Fibroblast of the aortic adventitia (primary cell): ENCODE data around the gene RPL22L1. TPM values are rescaled to one million over a fixed set of nuclear protein-coding genes. Genes with fewer than 3 reads are reported as not detected.

Experiments used
- DNase-seq: peaks from one replicate; pipeline ENCODE4 v3.0.0-alpha.2; 2010; ENCODE audit warnings: low read depth
- H3K4me3 ChIP-seq: 2 replicates; pipeline ENCODE4 v1.5.1; 2011; ENCODE audit warnings: low read depth, mild to moderate bottlenecking, control low read depth, low read length, moderate library complexity
- total RNA-seq: library from RNA; depleted of rRNA; stranded (reverse); fragments of >200 nt; gene quantifications from 2 replicates; pipeline ENCODE4 v1.2.3, GENCODE V29; 2012; ENCODE audit warnings: low replicate concordance
- TF ChIP-seq, protein P1 (sequence below): IDR thresholded peaks from 2 replicates; pipeline ENCODE4 v1.5.1; 2011; ENCODE audit warnings: mild to moderate bottlenecking, low read length, control low read depth, inconsistent platforms; ENCODE audit not compliant: insufficient read depth

Gene RPL22L1
- total RNA-seq, 1 donor: 621 TPM

DNA sequence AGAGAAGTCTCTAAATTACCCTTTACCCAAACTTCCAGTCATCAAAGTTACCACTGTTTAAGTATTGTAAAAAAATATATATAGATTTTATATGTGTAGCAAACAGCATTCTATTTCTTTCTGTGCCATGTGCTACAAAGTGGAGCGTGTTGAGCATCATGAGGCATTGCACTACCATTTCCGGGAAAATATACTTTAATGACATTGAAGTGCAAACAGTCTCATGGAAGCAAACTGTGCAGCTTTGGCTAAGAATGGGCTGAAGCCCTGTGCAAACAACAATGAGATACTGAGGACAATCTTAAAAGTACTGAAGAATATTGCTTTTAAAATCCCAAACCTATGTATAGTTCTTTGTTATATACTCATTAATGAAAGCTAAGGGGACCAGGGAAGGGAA lies 6.5 kb upstream of the RPL22L1 start:
- no peak overlapping the region for H3K4me3 ChIP-seq
- TF ChIP-seq, protein P1, sequence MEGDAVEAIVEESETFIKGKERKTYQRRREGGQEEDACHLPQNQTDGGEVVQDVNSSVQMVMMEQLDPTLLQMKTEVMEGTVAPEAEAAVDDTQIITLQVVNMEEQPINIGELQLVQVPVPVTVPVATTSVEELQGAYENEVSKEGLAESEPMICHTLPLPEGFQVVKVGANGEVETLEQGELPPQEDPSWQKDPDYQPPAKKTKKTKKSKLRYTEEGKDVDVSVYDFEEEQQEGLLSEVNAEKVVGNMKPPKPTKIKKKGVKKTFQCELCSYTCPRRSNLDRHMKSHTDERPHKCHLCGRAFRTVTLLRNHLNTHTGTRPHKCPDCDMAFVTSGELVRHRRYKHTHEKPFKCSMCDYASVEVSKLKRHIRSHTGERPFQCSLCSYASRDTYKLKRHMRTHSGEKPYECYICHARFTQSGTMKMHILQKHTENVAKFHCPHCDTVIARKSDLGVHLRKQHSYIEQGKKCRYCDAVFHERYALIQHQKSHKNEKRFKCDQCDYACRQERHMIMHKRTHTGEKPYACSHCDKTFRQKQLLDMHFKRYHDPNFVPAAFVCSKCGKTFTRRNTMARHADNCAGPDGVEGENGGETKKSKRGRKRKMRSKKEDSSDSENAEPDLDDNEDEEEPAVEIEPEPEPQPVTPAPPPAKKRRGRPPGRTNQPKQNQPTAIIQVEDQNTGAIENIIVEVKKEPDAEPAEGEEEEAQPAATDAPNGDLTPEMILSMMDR: no peak
- DNase-seq: no peak

DNA sequence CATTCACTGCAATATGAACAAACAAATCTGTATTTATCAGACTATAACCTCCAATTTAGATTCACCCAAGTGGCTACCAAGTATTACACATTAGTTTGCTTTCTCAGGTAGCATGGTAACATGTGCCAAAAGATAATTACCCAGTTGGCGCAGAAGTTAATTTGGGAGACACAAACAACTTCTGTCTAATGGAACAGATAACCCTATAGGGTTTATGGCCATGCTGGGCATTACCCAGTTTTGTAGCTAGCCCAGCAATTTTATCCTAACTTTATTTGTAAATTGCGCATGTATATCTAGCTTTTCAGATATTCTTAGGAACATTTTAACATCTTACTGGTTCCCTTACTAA lies 780 bp downstream of the RPL22L1 start:
- H3K4me3 ChIP-seq: peak overlapping the region; percentile 89
- DNase-seq: no peak
- TF ChIP-seq, protein P1: no peak

DNA sequence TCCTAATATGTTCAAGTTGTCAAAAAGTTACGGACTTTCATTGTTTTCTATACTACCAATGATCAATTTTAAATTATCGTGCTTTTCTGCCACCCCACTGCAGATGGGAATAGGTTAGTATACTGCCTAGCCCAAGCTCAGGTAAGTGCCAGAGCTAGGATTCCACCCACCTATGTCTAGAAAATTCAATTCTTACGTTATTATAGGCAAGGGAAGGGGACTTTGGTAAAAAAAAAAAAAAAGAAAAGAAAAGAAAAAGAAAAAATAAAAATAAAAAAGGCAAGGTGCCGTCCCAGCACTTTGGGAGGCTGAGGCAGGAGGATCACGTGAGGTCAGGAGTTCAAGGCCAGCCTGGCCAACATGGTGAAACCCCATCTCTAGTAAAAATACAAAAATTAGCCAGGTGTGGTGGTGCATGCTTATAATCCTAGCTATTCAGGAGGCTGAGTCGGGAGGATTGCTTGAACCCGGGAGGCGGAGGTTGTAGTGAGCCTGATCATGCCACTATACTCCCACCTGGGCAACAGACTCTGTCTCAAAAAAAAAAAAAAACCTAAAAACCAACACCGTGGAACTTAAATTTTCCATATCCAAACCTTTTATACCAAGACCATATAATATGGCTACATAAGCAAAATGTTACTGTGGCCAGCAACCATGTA lies 1.3 kb downstream of the RPL22L1 start:
- TF ChIP-seq, protein P1: no peak
- H3K4me3 ChIP-seq: peak overlapping the region; percentile 89
- DNase-seq: no peak

DNA sequence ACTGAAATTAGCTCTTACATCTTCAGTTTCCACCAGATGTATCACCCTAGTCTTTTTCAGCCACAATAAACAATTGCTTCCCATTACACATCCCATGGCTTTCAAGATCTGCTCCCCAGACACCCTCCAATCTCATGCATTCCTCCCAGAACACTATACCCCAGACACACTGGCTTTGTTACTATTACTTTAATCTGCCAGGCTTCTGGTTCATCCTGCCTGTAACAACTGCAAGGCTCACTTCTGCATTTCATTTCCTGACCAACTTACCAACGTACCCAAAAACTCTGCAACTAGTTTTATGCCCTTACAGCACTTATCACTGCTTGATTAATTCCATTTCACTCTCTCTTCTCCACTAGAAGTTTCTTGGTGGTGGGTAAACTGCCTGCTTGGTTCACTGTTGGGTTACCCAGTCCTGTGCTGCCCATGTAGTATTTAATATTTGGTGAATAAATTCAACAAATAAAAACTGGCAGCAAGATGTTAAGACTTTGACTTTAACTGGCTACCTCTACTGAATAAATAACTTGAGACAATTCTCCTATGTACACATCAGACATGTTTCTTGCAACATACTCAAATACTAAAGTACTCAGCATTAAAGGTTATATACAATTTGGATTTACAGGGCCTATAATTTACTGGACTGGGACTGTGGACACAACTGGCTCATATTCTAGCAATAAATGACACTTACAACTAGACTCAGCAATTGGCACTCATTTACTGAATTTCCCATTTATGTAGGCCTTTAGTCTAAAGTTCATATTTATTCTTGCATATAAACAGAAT lies 2.7 kb downstream of the RPL22L1 start:
- peak overlapping the region; percentile 15 for H3K4me3 ChIP-seq
- DNase-seq: no peak
- TF ChIP-seq, protein P1: no peak

DNA sequence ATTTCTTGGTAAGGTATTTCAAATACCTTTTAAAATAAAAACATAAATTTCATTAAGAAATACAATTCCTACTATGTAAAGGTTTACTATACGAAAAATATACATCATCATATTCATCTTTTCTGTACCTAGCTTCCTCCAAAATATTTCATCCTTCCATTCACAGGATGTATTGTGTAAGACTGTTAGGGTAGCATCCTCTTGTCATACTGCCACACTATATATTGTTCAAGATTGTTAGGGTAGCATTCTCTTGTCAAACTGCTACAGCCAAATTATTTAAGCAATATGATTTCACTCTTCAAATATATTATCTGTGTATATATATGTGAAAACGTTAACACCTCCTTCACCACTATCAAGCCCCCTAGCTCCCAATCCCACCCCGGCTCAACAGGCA lies 3.5 kb downstream of the RPL22L1 start:
- no peak overlapping the region for H3K4me3 ChIP-seq
- DNase-seq: no peak
- TF ChIP-seq, protein P1: no peak

DNA sequence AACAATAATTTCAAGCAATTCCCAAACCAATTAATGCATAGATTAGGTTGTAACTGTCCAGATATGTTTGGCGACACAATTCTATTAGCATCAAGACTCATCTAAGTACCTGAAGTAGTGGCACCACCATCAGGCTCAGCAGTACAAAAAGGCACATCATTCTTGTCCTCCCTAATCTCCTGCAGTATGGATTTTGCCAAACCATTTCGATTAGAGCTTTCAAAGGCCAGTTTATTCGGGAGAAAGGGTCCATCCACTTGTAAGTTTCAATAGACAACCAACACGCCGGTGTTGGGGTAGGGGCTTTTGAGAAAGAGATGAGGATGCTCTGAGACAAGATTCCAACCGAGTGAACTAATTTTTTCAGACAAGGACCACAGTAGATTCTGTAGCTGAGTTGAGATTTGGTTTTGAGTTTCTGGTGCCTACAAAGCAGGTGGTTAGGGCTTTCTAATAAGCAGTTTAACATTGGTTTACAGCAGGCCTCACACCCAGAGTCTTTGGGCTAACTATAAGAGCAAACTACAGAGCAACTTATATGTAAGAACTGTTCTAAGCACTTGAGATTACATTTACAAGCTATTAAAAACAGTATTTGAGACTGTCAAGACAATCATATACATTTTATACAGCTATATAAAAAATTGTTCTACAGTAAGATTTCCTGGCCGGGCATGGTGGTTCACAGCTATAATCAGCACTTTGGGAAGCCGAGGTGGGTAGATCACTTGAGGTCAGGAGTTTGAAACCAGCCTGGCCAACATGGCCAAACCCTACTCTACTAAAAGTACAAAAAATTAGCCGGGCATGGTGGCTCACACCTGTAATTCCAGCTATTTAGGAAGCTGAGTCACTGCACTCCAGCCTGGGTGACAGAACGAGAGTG lies 4.5 kb downstream of the RPL22L1 start:
- DNase-seq: no peak
- H3K4me3 ChIP-seq: no peak overlapping the region
- TF ChIP-seq, protein P1: no peak
